ENCODE results near the gene CYYR1.

CYYR1 gene

GRCh38 chr21:26491663-26492062, 81.4 kb downstream of the CYYR1 start:
- no peak for ATAC-seq
- TF ChIP-seq CSDC2 (CRISPR knock-in tag; IDR thresholded peaks at IDR 0.05), result no peak
- TF ChIP-seq CREB5 (CRISPR knock-in tag; IDR thresholded peaks at IDR 0.05; ENCODE audit: low read depth), result no peak
- TF ChIP-seq ARNTL (CRISPR knock-in tag; IDR thresholded peaks at IDR 0.05; ENCODE audit: borderline replicate concordance, low read depth), result no peak
- no peak for TF ChIP-seq ISL1 (CRISPR knock-in tag; IDR thresholded peaks at IDR 0.05)
- no peak for TF ChIP-seq BACH2 (CRISPR knock-in tag; IDR thresholded peaks at IDR 0.05; ENCODE audit: borderline replicate concordance)
- TF ChIP-seq PATZ1 (CRISPR knock-in tag; IDR thresholded peaks at IDR 0.05; ENCODE audit: borderline replicate concordance), result no peak
- TF ChIP-seq ZFP3 (CRISPR knock-in tag; IDR thresholded peaks at IDR 0.05), result no peak
- no peak for TF ChIP-seq ZNF565 (CRISPR knock-in tag; conservative IDR thresholded peaks at IDR 0.05; ENCODE audit: low read depth)
- no peak for TF ChIP-seq PPARA (CRISPR knock-in tag; IDR thresholded peaks at IDR 0.05; ENCODE audit: borderline replicate concordance)

- no peak for TF ChIP-seq POU6F1 (CRISPR knock-in tag; IDR thresholded peaks at IDR 0.05; ENCODE audit: borderline replicate concordance, low read depth)
- no peak for ATAC-seq
These were observed 82.3 kb downstream of the CYYR1 start for GRCh38 chr21:26490771-26491170.

GRCh38 chr21:26489781-26490180, 83.3 kb downstream of the CYYR1 start:
- TF ChIP-seq ARNTL (CRISPR knock-in tag; IDR thresholded peaks at IDR 0.05; ENCODE audit: borderline replicate concordance, low read depth), result no peak
- TF ChIP-seq ESRRG (CRISPR knock-in tag; IDR thresholded peaks at IDR 0.05), result no peak
- TF ChIP-seq ZNF70 (CRISPR knock-in tag; IDR thresholded peaks at IDR 0.05), result no peak
- no peak for TF ChIP-seq SNAI2 (CRISPR knock-in tag; IDR thresholded peaks at IDR 0.05)
- TF ChIP-seq ZC3H10 (CRISPR knock-in tag; IDR thresholded peaks at IDR 0.05), result no peak
- no peak for ATAC-seq

GRCh38 chr21:26487981-26488480, 85.1 kb downstream of the CYYR1 start:
- ATAC-seq, result no peak
- no peak for TF ChIP-seq SNAI2 (CRISPR knock-in tag; IDR thresholded peaks at IDR 0.05)
- TF ChIP-seq OSR1 (CRISPR knock-in tag; IDR thresholded peaks at IDR 0.05), result no peak
- no peak for TF ChIP-seq TOX (CRISPR knock-in tag; IDR thresholded peaks at IDR 0.05; ENCODE audit: borderline replicate concordance)
- no peak for TF ChIP-seq RARB (CRISPR knock-in tag; IDR thresholded peaks at IDR 0.05)
- no peak for TF ChIP-seq POU6F1 (CRISPR knock-in tag; IDR thresholded peaks at IDR 0.05; ENCODE audit: borderline replicate concordance, low read depth)
- TF ChIP-seq TSHZ2 (CRISPR knock-in tag; IDR thresholded peaks at IDR 0.05), result no peak
- no peak for TF ChIP-seq ARNTL (CRISPR knock-in tag; IDR thresholded peaks at IDR 0.05; ENCODE audit: borderline replicate concordance, low read depth)
- TF ChIP-seq ZC3H10 (CRISPR knock-in tag; IDR thresholded peaks at IDR 0.05), result no peak
- no peak for TF ChIP-seq CSDC2 (CRISPR knock-in tag; IDR thresholded peaks at IDR 0.05)
- no peak for TF ChIP-seq ZNF565 (CRISPR knock-in tag; conservative IDR thresholded peaks at IDR 0.05; ENCODE audit: low read depth)
- no peak for TF ChIP-seq BACH2 (CRISPR knock-in tag; IDR thresholded peaks at IDR 0.05; ENCODE audit: borderline replicate concordance)
- no peak for TF ChIP-seq ZNF8 (CRISPR knock-in tag; IDR thresholded peaks at IDR 0.05)
- TF ChIP-seq ISL1 (CRISPR knock-in tag; IDR thresholded peaks at IDR 0.05), result no peak
- TF ChIP-seq PATZ1 (CRISPR knock-in tag; IDR thresholded peaks at IDR 0.05; ENCODE audit: borderline replicate concordance), result no peak

All from SK-N-SH treated with all-trans-retinoic acid at 6 μM for 48 hours (cell line).